ENCODE results near the gene NT5DC4. TPM values are rescaled to one million over a fixed set of nuclear protein-coding genes. Genes with fewer than 3 reads are reported as not detected.

The NT5DC4 gene
- total RNA-seq, 1 experiment from 2014 or later = not detected

DNA sequence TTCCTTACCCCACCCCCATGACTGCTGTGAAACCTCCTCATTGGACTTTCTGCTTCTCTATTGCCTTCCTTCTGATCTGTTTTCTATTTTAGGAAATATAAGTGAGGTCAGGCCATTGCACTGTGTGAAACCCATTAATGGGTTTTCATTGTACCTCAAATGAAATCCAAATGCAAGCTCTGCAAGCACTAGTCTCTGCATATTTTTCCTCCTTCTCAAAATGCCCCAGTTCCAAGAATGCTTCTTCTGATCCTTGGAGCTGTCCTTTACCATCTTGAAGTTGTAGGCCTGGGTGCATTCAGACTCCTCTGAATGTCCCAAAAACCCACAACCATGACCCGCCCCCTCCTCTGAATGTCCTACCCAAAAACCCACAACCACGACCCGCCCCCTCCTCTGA, 55.3 kb downstream of the NT5DC4 start:
- DNase-seq (ENCODE audit: extremely low read depth, low read depth) = no peak

DNA sequence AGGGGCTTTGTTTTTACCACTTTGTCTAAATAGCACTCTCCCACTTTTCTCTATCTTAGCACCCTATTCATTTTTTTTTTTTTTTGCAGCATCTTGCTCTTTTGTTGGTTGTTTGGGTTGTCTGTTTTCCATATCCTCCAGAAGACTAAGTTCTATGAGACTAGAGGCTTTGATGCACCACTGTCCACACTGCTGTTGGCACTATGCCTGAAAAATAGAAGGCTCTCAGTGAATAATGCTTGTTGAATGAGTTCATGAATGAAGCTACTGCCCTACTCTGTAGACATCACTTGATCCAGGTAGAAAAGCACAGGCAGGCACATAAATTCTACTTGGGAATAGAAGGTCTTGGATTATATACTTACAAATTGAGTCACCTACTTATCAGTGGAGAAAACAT, 56.2 kb downstream of the NT5DC4 start:
- DNase-seq (ENCODE audit: extremely low read depth, low read depth) = no peak

DNA sequence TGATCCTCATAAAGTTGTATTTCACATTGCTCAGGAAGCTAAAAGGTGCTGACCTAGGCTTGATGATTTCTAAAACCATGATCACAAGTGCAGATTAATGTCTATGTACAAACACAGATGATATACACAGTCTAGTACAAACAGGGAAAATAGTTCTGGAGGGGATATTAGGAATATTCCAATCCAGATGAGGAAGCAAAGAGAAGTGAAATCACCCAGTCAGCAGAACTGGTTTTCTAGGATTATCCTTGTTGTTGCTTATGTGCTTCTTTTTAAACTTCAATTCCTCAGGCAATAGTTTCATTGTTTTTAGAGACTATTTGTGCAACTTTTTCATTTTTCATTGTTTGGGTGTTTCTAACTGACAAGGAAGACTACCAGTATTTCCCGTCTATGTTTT, 58.8 kb downstream of the NT5DC4 start:
- DNase-seq (ENCODE audit: extremely low read depth, low read depth) = no peak

DNA sequence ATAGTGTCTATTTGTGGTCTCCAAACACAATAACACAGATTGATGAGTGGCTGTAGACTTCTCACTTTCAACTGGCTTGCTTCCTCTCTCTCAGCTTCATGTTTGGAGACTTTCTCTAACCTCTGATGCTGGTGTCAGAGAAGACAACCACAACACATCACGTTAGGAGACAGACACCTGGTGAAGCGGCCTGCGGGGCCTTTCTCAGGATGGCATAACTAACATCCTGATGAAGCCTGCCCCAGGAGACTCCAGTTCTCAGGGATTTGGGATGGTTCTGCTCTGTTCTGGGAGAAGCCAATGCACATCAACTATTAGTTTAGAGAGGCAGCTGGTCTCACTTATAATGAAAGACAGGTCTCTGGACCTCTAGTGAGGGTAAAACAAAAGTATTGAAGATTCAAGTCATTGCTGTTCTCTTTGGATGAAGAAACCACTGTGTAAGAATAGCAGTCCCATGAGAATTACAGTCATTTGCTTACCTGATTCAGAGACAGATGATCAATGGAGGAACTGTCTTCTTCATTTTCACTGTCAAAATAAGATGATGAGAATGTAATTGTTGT, 61.5 kb downstream of the NT5DC4 start:
- DNase-seq (ENCODE audit: extremely low read depth, low read depth) = no peak

DNA sequence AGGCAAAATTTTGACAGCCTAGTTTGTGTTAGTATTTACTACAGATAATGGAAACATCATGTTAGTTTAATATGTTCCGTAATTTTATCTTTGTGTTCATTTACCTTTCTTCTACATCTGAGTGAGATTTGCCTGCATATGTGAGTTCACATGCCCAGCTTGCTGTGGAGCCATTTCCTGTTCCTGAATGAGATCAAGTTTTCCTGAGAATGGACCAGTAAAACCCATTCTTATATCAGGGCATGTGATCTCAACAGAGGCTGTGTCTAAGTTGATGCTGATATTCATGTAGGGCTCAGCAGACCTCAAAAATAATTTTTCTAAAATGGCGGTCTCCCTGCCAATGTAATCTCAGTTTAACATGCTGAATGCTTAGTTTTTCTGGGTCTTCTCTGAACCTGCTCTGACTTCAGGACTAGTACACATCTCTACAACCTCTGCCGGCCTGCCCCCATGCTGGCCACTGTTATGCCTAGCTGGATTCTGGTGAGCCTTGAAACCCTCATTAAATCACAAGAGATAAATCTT, 62.4 kb downstream of the NT5DC4 start:
- no peak for DNase-seq (ENCODE audit: extremely low read depth, low read depth)

DNA sequence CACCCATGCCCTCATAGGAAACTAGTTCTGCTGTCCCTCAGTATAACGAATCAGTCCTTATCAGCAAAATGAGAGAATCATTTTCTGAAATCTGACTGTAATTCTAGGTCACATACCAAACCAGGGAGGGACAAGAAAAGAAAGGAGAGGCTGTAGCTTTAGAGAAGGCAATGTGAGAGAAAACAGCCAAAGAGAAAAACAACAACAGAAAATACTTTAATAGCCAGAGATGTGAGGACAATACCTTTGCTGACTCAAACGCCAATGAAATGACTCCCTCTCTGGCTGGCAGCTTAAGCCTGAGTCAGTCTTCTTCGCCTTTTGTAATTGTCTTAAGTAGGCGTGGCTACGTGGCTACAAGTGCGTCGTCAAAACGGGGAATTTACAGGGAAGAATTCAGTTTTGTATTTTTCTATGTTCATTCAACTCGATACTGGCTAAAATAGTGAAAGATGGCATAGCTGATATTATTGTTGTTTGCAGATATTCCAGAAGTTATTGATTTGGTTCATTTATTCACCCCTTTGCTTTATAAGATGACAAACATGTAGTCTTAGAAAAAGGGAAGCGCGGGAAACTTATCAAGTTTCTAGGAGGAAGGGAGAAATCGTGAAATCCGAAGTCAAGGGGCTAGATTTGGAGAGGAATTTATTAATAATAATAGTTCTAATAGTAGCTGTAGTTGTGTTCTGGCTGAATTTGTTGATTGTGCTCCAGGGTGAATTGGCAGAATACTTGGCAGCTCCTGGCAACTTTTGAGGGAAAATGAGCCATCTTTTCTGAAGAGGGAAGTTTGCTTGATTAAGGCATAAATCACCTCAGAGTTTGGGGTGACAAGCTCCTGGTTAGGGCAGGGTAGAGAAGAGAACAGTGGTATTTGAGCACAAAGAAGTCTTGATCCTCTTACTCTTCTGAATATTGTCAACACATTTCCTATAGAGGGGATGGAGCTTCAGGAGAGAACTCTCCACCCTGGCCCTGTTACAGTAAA, 63.7 kb downstream of the NT5DC4 start, which contains the start of gene IL1A:
Gene IL1A, minus strand, starts transcription at position 295 of the 991 bp plus-strand sequence. CDS start 723 bp downstream, outside the sequence.
- peak; percentile 74 for DNase-seq (ENCODE audit: extremely low read depth, low read depth)

DNA sequence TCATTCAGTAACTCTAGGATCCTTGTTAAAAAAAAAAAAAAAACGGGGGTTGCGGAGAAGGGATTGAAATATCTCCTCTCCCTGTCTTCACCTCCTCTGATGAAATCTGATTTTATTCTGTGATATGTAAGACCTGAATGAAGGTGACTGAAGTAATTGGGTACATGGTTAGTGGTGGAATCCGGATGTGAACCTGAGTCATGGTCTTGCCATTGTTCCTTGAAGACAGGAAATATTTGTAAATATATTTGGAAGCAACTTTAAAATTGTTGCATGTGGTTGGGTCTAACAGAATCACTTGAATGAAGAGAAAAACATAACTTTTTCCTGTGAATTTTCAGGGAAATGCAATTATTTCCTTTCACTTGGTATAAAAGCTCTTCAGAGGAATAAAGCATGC, 66.5 kb downstream of the NT5DC4 start:
- no peak for DNase-seq (ENCODE audit: extremely low read depth, low read depth)

DNA sequence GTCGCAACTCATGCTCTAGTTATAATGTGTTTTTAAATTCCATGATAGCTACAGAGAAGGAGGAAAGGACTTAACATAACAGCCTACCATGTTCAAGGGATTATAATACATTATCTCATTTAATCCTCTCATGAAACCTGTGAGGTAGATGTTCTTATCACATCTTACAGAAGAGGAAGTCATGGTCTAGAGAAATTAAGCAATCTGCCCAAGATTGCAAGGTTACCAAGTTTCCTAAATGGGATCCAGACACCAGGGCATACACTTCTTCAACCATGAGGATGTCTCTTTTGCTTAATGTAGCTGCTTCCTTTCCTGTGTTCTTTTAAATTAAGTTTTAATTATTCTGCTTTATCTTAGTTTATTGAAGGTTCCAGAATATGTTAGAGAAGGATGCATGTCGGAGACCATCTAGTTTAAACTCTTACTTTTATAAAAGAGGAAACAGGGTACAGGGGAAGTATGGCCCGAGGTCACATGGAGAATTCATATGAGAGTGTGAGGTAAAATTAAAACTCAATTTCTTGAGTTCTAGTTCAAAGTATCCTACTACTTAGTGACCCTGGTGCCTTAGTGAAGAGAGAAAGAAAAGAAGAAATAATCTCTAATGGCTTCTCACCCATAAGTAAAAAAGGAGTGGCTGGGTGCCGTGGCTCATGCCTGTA, 67.0 kb downstream of the NT5DC4 start:
- no peak for DNase-seq (ENCODE audit: extremely low read depth, low read depth)

DNA sequence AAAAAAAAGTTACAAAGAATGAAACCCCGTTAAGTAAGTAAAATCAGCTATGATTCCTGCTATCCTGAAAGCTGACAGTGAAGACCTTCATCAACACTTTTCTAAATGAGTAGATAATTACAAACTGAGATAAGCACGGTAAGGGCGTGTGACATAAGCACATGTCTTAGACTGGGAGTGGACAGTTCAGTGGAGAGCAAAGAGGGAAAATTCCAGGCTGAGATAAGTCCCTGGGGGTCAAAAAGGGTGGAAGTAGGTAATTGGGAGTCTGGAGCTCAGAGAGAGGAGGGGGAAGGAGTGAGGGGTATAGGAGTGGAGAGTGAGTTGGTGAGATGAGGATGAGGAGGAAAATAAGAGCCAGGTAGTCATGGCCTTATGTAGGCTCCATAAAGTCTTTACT, 67.8 kb downstream of the NT5DC4 start:
- no peak for DNase-seq (ENCODE audit: extremely low read depth, low read depth)

Other genes starting within 250 kb of the NT5DC4 start
- gene TTL, start 238.9 kb upstream of the NT5DC4 start, total RNA-seq (2014; rRNA removed; shearing (Covaris generic)) = 58.1 and 72.8 TPM in 2 replicates
- gene POLR1B, start 178.6 kb upstream of the NT5DC4 start, total RNA-seq (2014; rRNA removed; shearing (Covaris generic)) = 35.9 and 43.0 TPM in 2 replicates
- gene CHCHD5, start 136.4 kb upstream of the NT5DC4 start, total RNA-seq (2014; rRNA removed; shearing (Covaris generic)) = 30.7 and 31.3 TPM in 2 replicates
- gene SLC20A1, start 75.1 kb upstream of the NT5DC4 start, total RNA-seq (2014; rRNA removed; shearing (Covaris generic)) = 131 and 165 TPM in 2 replicates
- gene CKAP2L, start 43.6 kb downstream of the NT5DC4 start, total RNA-seq (2014; rRNA removed; shearing (Covaris generic)) = 21.0 and 22.6 TPM in 2 replicates
- 22.0 and 22.1 TPM in 2 replicates for gene IL1A, start 63.5 kb downstream of the NT5DC4 start, total RNA-seq (2014; rRNA removed; shearing (Covaris generic))
- 2.2 and 2.5 TPM in 2 replicates for gene IL1B, start 115.8 kb downstream of the NT5DC4 start, total RNA-seq (2014; rRNA removed; shearing (Covaris generic))
- 0.75 TPM in 1 of 2 replicates, not detected in the other for gene IL37, start 190.1 kb downstream of the NT5DC4 start, total RNA-seq (2014; rRNA removed; shearing (Covaris generic))

All from NCI-H460 (cell line).